Measurements from ENCODE around the gene SLC24A3.

SLC24A3 gene

GRCh38 chr20:19683822-19684221 lies 471.4 kb downstream of the SLC24A3 start:
- DNase-seq: no peak

- peak in 12 of 14 donors; percentile 5 to 62 (median 46) for DNase-seq
These were observed 475.8 kb downstream of the SLC24A3 start for GRCh38 chr20:19688031-19688806.

- no peak for DNase-seq
These were observed 478.0 kb downstream of the SLC24A3 start for GRCh38 chr20:19690462-19690861.

- DNase-seq: no peak
These were observed 478.7 kb downstream of the SLC24A3 start for GRCh38 chr20:19691125-19691524.

GRCh38 chr20:19692100-19692499 lies 479.7 kb downstream of the SLC24A3 start:
- no peak for DNase-seq

- DNase-seq: peak in 9 of 14 donors; percentile 0 to 35 (median 12)
These were observed 480.3 kb downstream of the SLC24A3 start for GRCh38 chr20:19692685-19693119.

GRCh38 chr20:19693508-19693907 lies 481.1 kb downstream of the SLC24A3 start:
- no peak for DNase-seq

- no peak for DNase-seq
These were observed 482.6 kb downstream of the SLC24A3 start for GRCh38 chr20:19695081-19695480.

- DNase-seq: no peak
These were observed 484.2 kb downstream of the SLC24A3 start for GRCh38 chr20:19696620-19697019.

- no peak for DNase-seq
These were observed 485.0 kb downstream of the SLC24A3 start for GRCh38 chr20:19697415-19697814.

GRCh38 chr20:19699180-19699971 lies 486.9 kb downstream of the SLC24A3 start:
- no peak for DNase-seq

GRCh38 chr20:19701429-19701828 lies 489.0 kb downstream of the SLC24A3 start:
- no peak for DNase-seq

GRCh38 chr20:19706463-19706862 lies 494.0 kb downstream of the SLC24A3 start:
- peak in 3 of 14 donors; percentile 5 to 7 (median 6) for DNase-seq

- no peak for DNase-seq
These were observed 497.3 kb downstream of the SLC24A3 start for GRCh38 chr20:19709635-19710335.

GRCh38 chr20:19710336-19711120 lies 498.1 kb downstream of the SLC24A3 start:
- no peak for DNase-seq

- DNase-seq: no peak
These were observed 498.7 kb downstream of the SLC24A3 start for GRCh38 chr20:19711126-19711525.

GRCh38 chr20:19712721-19713260 lies 500.3 kb downstream of the SLC24A3 start:
- no peak for DNase-seq

GRCh38 chr20:19713822-19714578 lies 501.6 kb downstream of the SLC24A3 start:
- DNase-seq: no peak

- DNase-seq: no peak
These were observed 502.1 kb downstream of the SLC24A3 start for GRCh38 chr20:19714579-19714840.

GRCh38 chr20:19715986-19716385 lies 503.5 kb downstream of the SLC24A3 start:
- no peak for DNase-seq

GRCh38 chr20:19718880-19719279 lies 506.4 kb downstream of the SLC24A3 start:
- no peak for DNase-seq
